HCT116 (cell line): ENCODE data around the gene MAP3K8. TPM values are rescaled to one million over a fixed set of nuclear protein-coding genes. Genes with fewer than 3 reads are reported as not detected.
A peak's percentile ranks its signal among the peaks of the same experiment; 100 is the strongest.

Experiments
- ATAC-seq: fragments of 200-7000 bp; cut with Tn5 transposase; 2 replicates; pipeline ENCODE4 v1.9.1; 2020; ENCODE audit warnings: mild to moderate bottlenecking, moderate library complexity
- BruUV-seq: library from RNA; stranded (reverse); fragments of 400-500 nt; replicated peaks from 2 replicates; lab custom pipeline; 2021; lab: Mats Ljungman, UMichigan
- CTCF ChIA-PET: fragments of 300-600 bp; sonication (Branson Sonifier 250); formaldehyde crosslinking; loops from one replicate; lab custom pipeline; 2021; ENCODE audit warnings: antibody characterized with exemption; lab: Charles Lee
- POLR2A ChIA-PET: fragments of 300-600, 350-600 bp; sonication (Branson Sonifier 250); formaldehyde crosslinking; loops from one replicate; lab custom pipeline; 2021; ENCODE audit warnings: antibody characterized with exemption; lab: Charles Lee
- RAD21 ChIA-PET, 2 experiments: fragments of 300-600 bp; sonication (Branson Sonifier 250); formaldehyde crosslinking; loops; one replicate each; lab custom pipeline; 2023; ENCODE audit warnings: low total read pairs in 2 of 2; ENCODE audit not compliant: uncharacterized antibody in 2 of 2, unreplicated experiment in 2 of 2, low non-redundant PET in 1 of 2; lab: Charles Lee
- DNase-seq: peaks from one replicate; pipeline ENCODE4 v3.0.0-alpha.2; 2010; ENCODE audit warnings: low read depth, low spot score
- H2AFZ ChIP-seq: fragments of 200-600 bp; shearing (Covaris generic), sonication (generic); 2 replicates; pipeline ENCODE4 v1.6.1; 2017; ENCODE audit warnings: low read depth, mixed run types, mixed read lengths, antibody characterized with exemption, low read length; ENCODE audit not compliant: poor library complexity, severe bottlenecking
- H3K27ac ChIP-seq: 2 replicates; pipeline ENCODE4 v1.5.1; 2012; ENCODE audit warnings: low read depth, low read length
- H3K27me3 ChIP-seq: fragments of 200-600 bp; sonication (generic); 2 replicates; pipeline ENCODE4 v1.6.1; 2016; ENCODE audit warnings: mixed run types, low read length, mixed read lengths; ENCODE audit not compliant: insufficient read depth
- H3K36me3 ChIP-seq, 2 experiments: fragments of 200-500 bp in 1 of 2; fragments of 200-600 bp in 1 of 2; sonication (Bioruptor generic) in 1 of 2; sonication (generic) in 1 of 2; 2 replicates each; pipeline versions ENCODE4 v1.5.1 to v1.6.1; 2014 to 2016; ENCODE audit warnings: low read length in 2 of 2, inconsistent platforms in 1 of 2, mixed read lengths in 1 of 2, mixed run types in 1 of 2; ENCODE audit not compliant: insufficient read depth in 2 of 2, control insufficient read depth in 1 of 2
- H3K4me1 ChIP-seq, 2 experiments: fragments of 200-600 bp in 1 of 2; sonication (generic) in 1 of 2; 2 replicates each; pipeline versions ENCODE4 v1.5.1 to v1.6.1; 2012 to 2017; ENCODE audit warnings: low read length in 2 of 2, inconsistent platforms in 1 of 2, mild to moderate bottlenecking in 1 of 2, mixed read lengths in 1 of 2, mixed run types in 1 of 2, moderate library complexity in 1 of 2; ENCODE audit not compliant: insufficient read depth in 2 of 2, control insufficient read depth in 1 of 2
- H3K4me2 ChIP-seq: fragments of 200-600 bp; sonication (generic); 2 replicates; pipeline ENCODE4 v1.6.1; 2017; ENCODE audit warnings: mixed run types, low read length, mixed read lengths
- H3K4me3 ChIP-seq, 2 experiments: fragments of 200-600 bp in 1 of 2; sonication (generic) in 1 of 2; replicated peaks in 1 of 2; 2 replicates each; pipeline ENCODE4 v1.5.1; 2011 to 2016; ENCODE audit warnings: low read length in 2 of 2, control low read depth in 1 of 2, low read depth in 1 of 2, mild to moderate bottlenecking in 1 of 2, mixed read lengths in 1 of 2, mixed run types in 1 of 2
- H3K79me2 ChIP-seq: fragments of 200-600 bp; sonication (generic); 2 replicates; pipeline ENCODE4 v1.6.1; 2017; ENCODE audit warnings: mild to moderate bottlenecking, mixed run types, low read length, moderate library complexity, mixed read lengths; ENCODE audit not compliant: insufficient read depth
- H3K9ac ChIP-seq: fragments of 200-600 bp; sonication (generic); 2 replicates; pipeline ENCODE4 v1.6.1; 2016; ENCODE audit warnings: low read length, mixed read lengths
- H3K9me2 ChIP-seq: fragments of 200-600 bp; sonication (generic), shearing (Covaris generic); 2 replicates; pipeline ENCODE4 v1.6.1; 2017; ENCODE audit warnings: mixed run types, mild to moderate bottlenecking, moderate library complexity; ENCODE audit not compliant: insufficient read depth
- H3K9me3 ChIP-seq, 2 experiments: fragments of 200-500 bp in 1 of 2; fragments of 200-600 bp in 1 of 2; sonication (Bioruptor generic) in 1 of 2; sonication (generic) in 1 of 2; 2 replicates each; pipeline ENCODE4 v1.6.1; 2014 to 2017; ENCODE audit warnings: low read length in 2 of 2, mixed read lengths in 2 of 2, inconsistent platforms in 1 of 2, low read depth in 1 of 2, mild to moderate bottlenecking in 1 of 2, mixed run types in 1 of 2, moderate library complexity in 1 of 2; ENCODE audit not compliant: control insufficient read depth in 1 of 2, insufficient read depth in 1 of 2
- H4K20me1 ChIP-seq: fragments of 200-600 bp; sonication (generic), shearing (Covaris generic); 2 replicates; pipeline ENCODE4 v1.6.1; 2017; ENCODE audit warnings: mixed run types, mild to moderate bottlenecking, moderate library complexity; ENCODE audit not compliant: insufficient read depth
- ATF3 ChIP-seq: IDR thresholded peaks from 2 replicates; pipeline ENCODE4 v1.6.1; 2012
- CEBPB ChIP-seq: IDR thresholded peaks from 2 replicates; pipeline ENCODE4 v1.6.1; 2012; ENCODE audit warnings: low read depth
- ELF1 ChIP-seq: IDR thresholded peaks from 2 replicates; pipeline ENCODE4 v1.6.1; 2012; ENCODE audit warnings: low read depth, borderline replicate concordance
- EZH2 ChIP-seq: fragments of 200-600 bp; sonication (generic); IDR thresholded peaks from 2 replicates; pipeline ENCODE4 v1.6.1; 2017; ENCODE audit warnings: antibody characterized with exemption, mixed run types
- FOSL1 ChIP-seq: IDR thresholded peaks from 2 replicates; pipeline ENCODE4 v1.6.1; 2012; ENCODE audit warnings: low read depth
- JUND ChIP-seq: IDR thresholded peaks from 2 replicates; pipeline ENCODE4 v1.6.1; 2012
- MAX ChIP-seq: IDR thresholded peaks from 2 replicates; pipeline ENCODE4 v1.6.1; 2012
- POLR2AphosphoS5 ChIP-seq: IDR thresholded peaks from 2 replicates; pipeline ENCODE4 v1.6.1; 2011; ENCODE audit warnings: mild to moderate bottlenecking, low read depth, low read length, moderate library complexity
- RAD21 ChIP-seq: IDR thresholded peaks from 2 replicates; pipeline ENCODE4 v1.6.1; 2012; ENCODE audit warnings: low read depth, mild to moderate bottlenecking
- SRF ChIP-seq: IDR thresholded peaks from 2 replicates; pipeline ENCODE4 v1.6.1; 2012; ENCODE audit warnings: low read depth
- TCF7L2 ChIP-seq: IDR thresholded peaks from 2 replicates; pipeline ENCODE4 v1.7.0; 2011; ENCODE audit warnings: borderline replicate concordance, inconsistent platforms; ENCODE audit not compliant: insufficient read depth, insufficient read length; ENCODE audit errors: extremely low read depth
- YY1 ChIP-seq: IDR thresholded peaks from 2 replicates; pipeline ENCODE4 v1.6.1; 2011; ENCODE audit warnings: low read length, low read depth, moderate library complexity, mild to moderate bottlenecking; ENCODE audit not compliant: insufficient replicate concordance; ENCODE audit errors: extremely low read depth
- ZBTB33 ChIP-seq: IDR thresholded peaks from 2 replicates; pipeline ENCODE4 v1.6.1; 2011; ENCODE audit warnings: mild to moderate bottlenecking, low read length, moderate library complexity; ENCODE audit not compliant: insufficient replicate concordance; ENCODE audit errors: extremely low read depth
- ZFX ChIP-seq: fragments of 450-650 bp; IDR thresholded peaks from 2 replicates; pipeline ENCODE4 v1.6.1; 2017
- intact Hi-C: fragments of 100-400 bp; cut with micrococcal nuclease; formaldehyde crosslinking; loops from 2 replicates; pipeline ENCODE4 v1.10.0; 2022
- total RNA-seq: library from RNA; stranded (reverse); gene quantifications from one replicate; pipeline ENCODE4 v1.2.1, GENCODE V29; 2021; ENCODE audit not compliant: unreplicated experiment

Gene MAP3K8
- total RNA-seq, 1 experiment from 2014 or later, result 4.5 TPM

GRCh38 chr10:30386801-30387588, 47.0 kb upstream of the MAP3K8 start:
- DNase-seq (no peak), ATAC-seq (peak; percentile 57)
- BruUV-seq, result no TSS peak

GRCh38 chr10:30387646-30388243, 46.2 kb upstream of the MAP3K8 start:
- H3K9me3 ChIP-seq, result peaks cover 0 to 9% of the 10 kb centered on the region in 2 experiments; a peak in 1 of 4 replicates
- BruUV-seq, result no TSS peak
- H3K4me3 ChIP-seq, result 0 out of 4 replicates have a peak overlapping the region, but pooled peaks of 1 of the 2 experiments have one; percentile 10
- H3K4me2 ChIP-seq, result peak overlapping the region; percentile 56
- H3K27ac ChIP-seq, result no peak overlapping the region
- H3K9ac ChIP-seq, result no peak overlapping the region
- peak; percentile 81 for DNase-seq
- H4K20me1 ChIP-seq, result no peaks in the 10 kb centered on the region
- H3K9me2 ChIP-seq, result no peaks in the 10 kb centered on the region
- no peaks in the 10 kb centered on the region for H3K79me2 ChIP-seq
- H3K4me1 ChIP-seq, result peaks cover 17 to 38% of the 10 kb centered on the region in 2 experiments
- peak; percentile 69 for ATAC-seq
- peak overlapping the region; percentile 49 for H2AFZ ChIP-seq
- ChIA-PET RAD21 (no interaction called here), CTCF (interaction anchor here (0.9 kb wide), 1 partner anchor 194 kb away, joined by 3 read pairs; no protein-coding TSS in a partner anchor), POLR2A (no interaction called here)
- no peaks in the 10 kb centered on the region for H3K27me3 ChIP-seq
- H3K36me3 ChIP-seq, result no peaks in the 10 kb centered on the region
- intact Hi-C loops, result no loop called here
- TF ChIP-seq CEBPB (peak; percentile 15; the same call in 1 of the 2 replicates), RAD21 (peak; percentile 32), ELF1 (no peak), ATF3 (no peak), ZFX (no peak), POLR2AphosphoS5 (0 out of 2 replicates have a peak, but pooled peaks have one; percentile 33), MAX (peak; percentile 41; the same call in 1 of the 2 replicates), YY1 (no peak), JUND (peak; percentile 52), EZH2 (no peak), FOSL1 (0 out of 2 replicates have a peak, but pooled peaks have one; percentile 21), TCF7L2 (peak; percentile 57), SRF (no peak), ZBTB33 (peak; percentile 25)

More at GRCh38 chr10:30386801-30387588, 47.0 kb upstream of the MAP3K8 start:
- Histone ChIP-seq H3K4me3 (0 out of 4 replicates have a peak overlapping the region, but pooled peaks of 1 of the 2 experiments have one; percentile 10), H3K79me2 (no peaks in the 10 kb centered on the region), H3K9me2 (no peaks in the 10 kb centered on the region), H3K36me3 (no peaks in the 10 kb centered on the region), H3K27ac (no peak overlapping the region), H4K20me1 (no peaks in the 10 kb centered on the region), H3K4me1 (peaks cover 17 to 31% of the 10 kb centered on the region in 2 experiments), H3K4me2 (peak overlapping the region; percentile 56), H3K27me3 (no peaks in the 10 kb centered on the region), H3K9me3 (peaks cover 0 to 9% of the 10 kb centered on the region in 2 experiments; a peak in 1 of 4 replicates), H2AFZ (peak overlapping the region; percentile 49), H3K9ac (no peak overlapping the region)
- intact Hi-C loops, result no loop called here
- POLR2A ChIA-PET, result no interaction called here
- CTCF ChIA-PET, result interaction anchor here (0.9 kb wide), 1 partner anchor 195 kb away, joined by 3 read pairs; no protein-coding TSS in a partner anchor
- TF ChIP-seq POLR2AphosphoS5, result no peak
- RAD21 ChIA-PET, result no interaction called here
